Stomach (tissue), 9 donors: ENCODE results near the gene SC5D. TPM values are rescaled to one million over a fixed set of nuclear protein-coding genes. Genes with fewer than 3 reads are reported as not detected.
A peak's percentile ranks its signal among the peaks of the same experiment; 100 is the strongest.

ENCODE experiments used
- DNase-seq, 2 donors: peaks; one replicate each; pipeline versions ENCODE4 v3.0.0 to v3.0.0-alpha.2; 2013 to 2019
- H3K27ac ChIP-seq, 5 donors: fragments of 200-600 bp in 4 of 5; sonication (generic) in 4 of 5; one replicate each; pipeline ENCODE4 v1.5.1; 2013 to 2019; ENCODE audit warnings: mild to moderate bottlenecking in 1 of 5, moderate library complexity in 1 of 5
- H3K27me3 ChIP-seq, 3 donors: fragments of 200-600 bp; sonication (generic); one replicate each; pipeline ENCODE4 v1.5.1; 2017 to 2019; ENCODE audit warnings: mixed run types in 1 of 3
- H3K36me3 ChIP-seq, 4 donors: fragments of 200-600 bp; sonication (generic); 1 replicate in 3 of 4; 2 replicates in 1 of 4; pipeline ENCODE4 v1.5.1; 2016 to 2019
- H3K4me1 ChIP-seq, 4 donors: fragments of 200-600 bp; sonication (generic); one replicate each; pipeline ENCODE4 v1.5.1; 2016 to 2019
- H3K4me3 ChIP-seq, 4 donors: fragments of 200-600 bp; sonication (generic) in 3 of 4; one replicate each; pipeline ENCODE4 v1.5.1; 2016 to 2019; ENCODE audit warnings: mild to moderate bottlenecking in 1 of 4
- H3K9me3 ChIP-seq, 4 donors: fragments of 200-600 bp; sonication (generic); one replicate each; pipeline ENCODE4 v1.5.1; 2016 to 2019
- EP300 ChIP-seq: sonication (generic); formaldehyde crosslinking; IDR thresholded peaks from one replicate; pipeline ENCODE4 v1.6.1; 2017; ENCODE audit warnings: antibody characterized with exemption
- POLR2A ChIP-seq, 4 donors: fragments of 450-650 bp; IDR thresholded peaks; one replicate each; pipeline ENCODE4 v1.6.1; 2016; ENCODE audit warnings: antibody characterized with exemption in 4 of 4, control low read depth in 2 of 4, mild to moderate bottlenecking in 1 of 4, moderate library complexity in 1 of 4
- POLR2AphosphoS5 ChIP-seq, 3 donors: sonication (generic); formaldehyde crosslinking; IDR thresholded peaks; one replicate each; pipeline ENCODE4 v1.6.1; 2016; ENCODE audit warnings: antibody characterized with exemption in 3 of 3
- WGBS, 5 donors: extraction: QIAGEN DNeasy Blood & Tissue Kit in 3 of 5; methylation state at CpG; one replicate each; pipeline versions ENCODE4 v1.1.5 to v1.1.7; 2013 to 2018; 5-methylcytosine and 5-hydroxymethylcytosine counted together
- intact Hi-C: fragments of 100-400 bp; cut with DNase I; formaldehyde crosslinking; loops from one replicate; pipeline ENCODE4 v1.15.1; 2023; ENCODE audit warnings: low total_unique reads
- polyA plus RNA-seq, 3 donors: library from polyadenylated mRNA; stranded (reverse); fragments of 200-250 nt; gene quantifications; one replicate each; pipeline ENCODE4 v1.2.3, GENCODE V29; 2013
- total RNA-seq, 5 donors: library from RNA; depleted of rRNA; stranded (reverse); fragments of >200 nt; gene quantifications; one replicate each; pipeline versions ENCODE4 v1.1.0 to v1.2.3, GENCODE V29; 2014 to 2016
- TF ChIP-seq, protein P1 (sequence below), 7 experiments: fragments of 450-650 bp in 4 of 7; fragments of 200-600 bp in 3 of 7; sonication (generic) in 3 of 7; IDR thresholded peaks; one replicate each; pipeline ENCODE4 v1.5.1; 2016 to 2019; ENCODE audit warnings: antibody characterized with exemption in 7 of 7, control low read depth in 2 of 7, mild to moderate bottlenecking in 1 of 7
- donor health status: healthy with polysubstance abuse.
- donor health status: Bipolar disorder and iron deficiency.
- donor health status: healthy.

The SC5D gene
- total and polyA plus RNA-seq, 8 donors: 8.2 to 129 (median 16.6) TPM

DNA sequence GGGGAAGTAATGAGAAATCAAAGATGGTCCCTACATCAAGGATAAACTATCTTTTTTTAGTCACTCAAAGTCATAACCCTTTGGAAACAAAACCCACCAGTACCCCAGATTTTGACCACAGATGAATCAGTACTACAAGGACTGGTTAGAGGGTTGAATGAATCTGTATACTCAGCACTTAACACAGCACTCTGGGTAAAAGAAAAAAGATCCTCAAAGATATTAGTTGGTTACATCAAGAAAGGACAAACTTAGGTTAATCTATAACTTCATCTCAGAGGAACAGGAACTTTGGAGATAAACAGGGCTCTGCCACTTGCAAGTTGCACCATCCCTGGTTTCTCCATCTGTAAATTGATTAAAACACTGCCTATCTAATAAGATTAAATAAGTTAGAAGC is 18.8 kb downstream of the SC5D start:
- peaks cover 14 to 39% (median 20%) of the 10 kb centered on the region in 4 donors for H3K36me3 ChIP-seq
- DNase-seq: no peak
- intact Hi-C loops: loop anchor here (10.0 kb wide), 1 partner anchor 223 kb away; no protein-coding TSS in a partner anchor
- H3K27ac ChIP-seq: no peak overlapping the region
- H3K9me3 ChIP-seq: no peaks in the 10 kb centered on the region
- no peaks in the 10 kb centered on the region for H3K27me3 ChIP-seq
- no peaks in the 10 kb centered on the region for H3K4me1 ChIP-seq
- no peak for TF ChIP-seq POLR2AphosphoS5 (IDR thresholded peaks at IDR 0.05)
- no peak for TF ChIP-seq POLR2A (IDR thresholded peaks at IDR 0.05)
- TF ChIP-seq EP300: no peak
- TF ChIP-seq, protein P1, sequence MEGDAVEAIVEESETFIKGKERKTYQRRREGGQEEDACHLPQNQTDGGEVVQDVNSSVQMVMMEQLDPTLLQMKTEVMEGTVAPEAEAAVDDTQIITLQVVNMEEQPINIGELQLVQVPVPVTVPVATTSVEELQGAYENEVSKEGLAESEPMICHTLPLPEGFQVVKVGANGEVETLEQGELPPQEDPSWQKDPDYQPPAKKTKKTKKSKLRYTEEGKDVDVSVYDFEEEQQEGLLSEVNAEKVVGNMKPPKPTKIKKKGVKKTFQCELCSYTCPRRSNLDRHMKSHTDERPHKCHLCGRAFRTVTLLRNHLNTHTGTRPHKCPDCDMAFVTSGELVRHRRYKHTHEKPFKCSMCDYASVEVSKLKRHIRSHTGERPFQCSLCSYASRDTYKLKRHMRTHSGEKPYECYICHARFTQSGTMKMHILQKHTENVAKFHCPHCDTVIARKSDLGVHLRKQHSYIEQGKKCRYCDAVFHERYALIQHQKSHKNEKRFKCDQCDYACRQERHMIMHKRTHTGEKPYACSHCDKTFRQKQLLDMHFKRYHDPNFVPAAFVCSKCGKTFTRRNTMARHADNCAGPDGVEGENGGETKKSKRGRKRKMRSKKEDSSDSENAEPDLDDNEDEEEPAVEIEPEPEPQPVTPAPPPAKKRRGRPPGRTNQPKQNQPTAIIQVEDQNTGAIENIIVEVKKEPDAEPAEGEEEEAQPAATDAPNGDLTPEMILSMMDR (IDR thresholded peaks at IDR 0.05): no peak
- H3K4me3 ChIP-seq: no peak overlapping the region

DNA sequence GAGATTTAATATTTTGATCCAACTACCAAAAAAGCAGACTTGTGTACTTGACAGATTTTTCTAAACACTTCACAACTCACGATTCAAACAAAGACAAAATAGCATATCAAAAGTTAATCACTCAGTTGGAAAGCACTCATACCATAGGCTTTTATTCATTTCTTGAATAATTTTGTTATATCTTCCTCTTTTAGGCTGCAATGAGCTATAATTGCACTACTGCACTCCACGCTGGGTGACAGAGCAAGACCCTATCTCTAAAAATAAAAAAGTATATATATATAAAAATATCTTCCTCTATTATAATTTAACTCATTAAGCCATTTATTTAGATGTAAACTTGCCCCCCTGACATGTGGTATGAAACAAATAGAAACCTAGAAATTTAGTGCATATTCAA is 19.9 kb downstream of the SC5D start:
- H3K27ac ChIP-seq: no peak overlapping the region
- no peak for DNase-seq
- 73 to 86% (median 79%) methylated on average over 2 of the region's 2 CpGs for WGBS, 5 donors
- TF ChIP-seq EP300 (no peak), POLR2AphosphoS5 (IDR thresholded peaks at IDR 0.05) (no peak), POLR2A (IDR thresholded peaks at IDR 0.05) (no peak)
- TF ChIP-seq, protein P1 (IDR thresholded peaks at IDR 0.05): no peak
- intact Hi-C loops: loop anchor here (10.0 kb wide), 1 partner anchor 222 kb away; no protein-coding TSS in a partner anchor
- peaks cover 3 to 28% (median 9%) of the 10 kb centered on the region in 4 donors for H3K36me3 ChIP-seq
- no peak overlapping the region for H3K4me3 ChIP-seq
- no peaks in the 10 kb centered on the region for H3K4me1 ChIP-seq
- H3K9me3 ChIP-seq: no peaks in the 10 kb centered on the region
- no peaks in the 10 kb centered on the region for H3K27me3 ChIP-seq

DNA sequence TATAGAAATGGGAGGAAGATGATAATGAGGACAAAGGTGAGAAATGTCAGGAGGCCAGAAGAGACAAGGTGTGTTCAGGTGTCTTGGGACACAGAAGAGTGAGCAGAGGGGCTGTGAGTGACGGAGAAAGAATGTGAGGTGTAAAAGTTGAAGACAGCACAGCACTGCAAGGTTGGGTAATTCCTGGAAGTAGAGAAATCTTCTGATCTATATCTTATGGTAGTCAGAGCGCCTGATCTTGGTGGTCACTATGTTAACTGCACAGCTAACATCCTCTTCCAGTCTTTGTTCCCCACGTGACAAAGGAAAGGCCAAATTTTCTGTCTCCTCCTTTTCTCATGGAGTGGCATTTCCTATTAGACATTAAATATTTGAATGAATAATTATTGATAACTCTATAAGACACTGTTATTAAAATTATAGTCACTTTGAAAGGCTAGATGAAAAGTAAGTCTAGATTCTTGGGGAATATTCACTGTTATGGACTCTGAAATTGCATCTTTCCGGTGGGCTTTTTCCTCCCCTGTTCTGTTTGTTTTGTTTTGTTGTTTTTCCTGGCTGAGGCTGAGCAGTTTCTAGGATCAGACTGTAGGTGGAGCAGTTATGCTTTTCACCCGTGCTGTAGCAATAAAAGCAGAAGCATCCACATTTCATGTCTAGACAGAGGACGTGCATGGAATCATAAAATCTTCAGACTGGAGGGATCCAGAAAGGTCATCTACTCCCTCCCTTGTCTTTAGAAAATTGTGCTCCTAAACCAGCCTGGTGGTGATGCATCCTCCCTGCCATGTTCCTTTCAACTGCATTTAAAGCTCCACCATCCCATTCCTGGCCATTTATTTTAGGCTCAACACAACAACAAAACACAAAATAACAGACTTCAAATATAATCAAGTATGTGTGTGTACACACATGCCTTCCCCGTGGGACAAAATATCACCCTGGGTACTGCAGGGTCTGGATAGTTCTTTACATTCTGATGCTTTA is 26.6 kb downstream of the SC5D start:
- TF ChIP-seq, protein P1 (IDR thresholded peaks at IDR 0.05): peak in 5 of 7 experiments; percentile 62 to 83 (median 73)
- TF ChIP-seq EP300 (no peak), POLR2AphosphoS5 (IDR thresholded peaks at IDR 0.05) (peak in 1 of 3 donors; percentile 22), POLR2A (IDR thresholded peaks at IDR 0.05) (no peak)
- intact Hi-C loops: loop anchor here (5.0 to 10.0 kb wide), 2 partner anchors 216 to 273 kb away; no protein-coding TSS in a partner anchor

DNA sequence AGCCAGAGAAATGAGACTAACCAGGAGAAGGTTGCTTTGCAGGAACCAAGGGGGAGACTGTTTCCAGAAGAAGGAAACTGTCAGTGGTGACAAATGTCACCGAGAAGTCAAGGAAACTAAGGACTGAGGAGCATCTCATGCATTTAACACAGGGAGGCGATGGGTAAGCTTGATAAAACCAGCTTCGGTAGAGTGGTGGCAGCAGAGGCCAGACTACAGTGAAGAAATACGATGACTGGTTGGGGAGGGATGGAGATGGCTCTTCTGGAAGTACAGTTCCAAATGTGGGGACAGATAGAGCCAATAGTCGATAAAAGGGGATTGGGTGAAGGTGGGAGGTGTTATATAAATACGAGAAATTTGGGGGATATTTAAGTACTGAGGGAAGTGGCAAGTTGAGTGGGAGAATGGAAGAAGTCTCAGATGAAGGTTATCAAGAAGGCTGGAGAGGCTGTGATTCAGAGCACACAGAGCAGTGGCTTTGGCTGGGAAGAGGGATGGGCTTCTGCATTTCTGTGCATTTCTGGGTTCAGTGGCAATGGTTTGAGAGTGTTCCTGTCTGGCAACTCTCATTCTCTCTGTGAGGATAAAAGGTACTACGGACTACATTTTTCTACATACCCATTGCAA is 29.2 kb downstream of the SC5D start:
- Histone ChIP-seq H3K27me3 (peaks cover 0 to 11% (median 0%) of the 10 kb centered on the region in 3 donors), H3K27ac (no peak overlapping the region), H3K36me3 (no peaks in the 10 kb centered on the region), H3K4me3 (no peak overlapping the region), H3K4me1 (no peaks in the 10 kb centered on the region), H3K9me3 (no peaks in the 10 kb centered on the region)
- TF ChIP-seq, protein P1 (IDR thresholded peaks at IDR 0.05): peak in 3 of 7 experiments; percentile 12 to 49 (median 41)
- no peak for TF ChIP-seq EP300
- intact Hi-C loops: no loop called here
- peak in 1 of 2 donors; percentile 62 for DNase-seq
- 30 to 36% (median 35%) methylated on average over 7 of the region's 7 CpGs for WGBS, 5 donors

More for the DNA sequence above, 26.6 kb downstream of the SC5D start:
- Histone ChIP-seq H3K27me3 (peaks cover 0 to 11% (median 0%) of the 10 kb centered on the region in 3 donors), H3K36me3 (no peaks in the 10 kb centered on the region), H3K27ac (no peak overlapping the region), H3K4me1 (no peaks in the 10 kb centered on the region), H3K4me3 (no peak overlapping the region), H3K9me3 (no peaks in the 10 kb centered on the region)
- peak in 1 of 2 donors; percentile 75 for DNase-seq
- 20 to 24% (median 21%) methylated on average over 7 of the region's 7 CpGs for WGBS, 5 donors
